GM10266 (cell line): ENCODE data around the gene XRCC3.

Experiments
- DNase-seq: peaks from one replicate; pipeline ENCODE4 v3.0.0; 2012; ENCODE audit errors: extremely low spot score
- TF ChIP-seq, protein P1 (sequence below): IDR thresholded peaks from 2 replicates; pipeline ENCODE4 v1.5.1; 2012; ENCODE audit warnings: mild to moderate bottlenecking, low read depth; ENCODE audit not compliant: control insufficient read depth, insufficient read depth; ENCODE audit errors: missing control alignments

XRCC3 gene

DNA sequence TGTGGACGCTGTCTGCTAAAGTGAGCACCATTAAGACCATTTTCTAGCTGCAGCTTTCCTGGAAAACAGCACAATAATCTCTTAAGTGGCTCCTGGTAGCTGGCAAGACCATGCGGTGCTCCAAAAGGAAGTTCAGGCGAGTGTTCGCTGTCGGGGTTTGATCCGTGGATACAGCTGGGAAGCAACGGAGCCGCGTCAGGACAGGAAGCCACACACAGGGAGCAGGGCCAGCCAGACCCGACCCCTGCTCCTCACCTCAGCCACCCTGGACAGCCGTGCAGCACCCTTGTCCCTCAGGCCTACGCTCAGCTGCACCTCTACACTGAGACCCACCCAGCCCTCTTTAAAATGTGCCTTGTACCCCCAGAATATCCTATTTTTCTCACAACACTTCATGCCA lies 19.8 kb upstream of the XRCC3 start:
- DNase-seq, result no peak
- TF ChIP-seq, protein P1, sequence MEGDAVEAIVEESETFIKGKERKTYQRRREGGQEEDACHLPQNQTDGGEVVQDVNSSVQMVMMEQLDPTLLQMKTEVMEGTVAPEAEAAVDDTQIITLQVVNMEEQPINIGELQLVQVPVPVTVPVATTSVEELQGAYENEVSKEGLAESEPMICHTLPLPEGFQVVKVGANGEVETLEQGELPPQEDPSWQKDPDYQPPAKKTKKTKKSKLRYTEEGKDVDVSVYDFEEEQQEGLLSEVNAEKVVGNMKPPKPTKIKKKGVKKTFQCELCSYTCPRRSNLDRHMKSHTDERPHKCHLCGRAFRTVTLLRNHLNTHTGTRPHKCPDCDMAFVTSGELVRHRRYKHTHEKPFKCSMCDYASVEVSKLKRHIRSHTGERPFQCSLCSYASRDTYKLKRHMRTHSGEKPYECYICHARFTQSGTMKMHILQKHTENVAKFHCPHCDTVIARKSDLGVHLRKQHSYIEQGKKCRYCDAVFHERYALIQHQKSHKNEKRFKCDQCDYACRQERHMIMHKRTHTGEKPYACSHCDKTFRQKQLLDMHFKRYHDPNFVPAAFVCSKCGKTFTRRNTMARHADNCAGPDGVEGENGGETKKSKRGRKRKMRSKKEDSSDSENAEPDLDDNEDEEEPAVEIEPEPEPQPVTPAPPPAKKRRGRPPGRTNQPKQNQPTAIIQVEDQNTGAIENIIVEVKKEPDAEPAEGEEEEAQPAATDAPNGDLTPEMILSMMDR, result no peak

DNA sequence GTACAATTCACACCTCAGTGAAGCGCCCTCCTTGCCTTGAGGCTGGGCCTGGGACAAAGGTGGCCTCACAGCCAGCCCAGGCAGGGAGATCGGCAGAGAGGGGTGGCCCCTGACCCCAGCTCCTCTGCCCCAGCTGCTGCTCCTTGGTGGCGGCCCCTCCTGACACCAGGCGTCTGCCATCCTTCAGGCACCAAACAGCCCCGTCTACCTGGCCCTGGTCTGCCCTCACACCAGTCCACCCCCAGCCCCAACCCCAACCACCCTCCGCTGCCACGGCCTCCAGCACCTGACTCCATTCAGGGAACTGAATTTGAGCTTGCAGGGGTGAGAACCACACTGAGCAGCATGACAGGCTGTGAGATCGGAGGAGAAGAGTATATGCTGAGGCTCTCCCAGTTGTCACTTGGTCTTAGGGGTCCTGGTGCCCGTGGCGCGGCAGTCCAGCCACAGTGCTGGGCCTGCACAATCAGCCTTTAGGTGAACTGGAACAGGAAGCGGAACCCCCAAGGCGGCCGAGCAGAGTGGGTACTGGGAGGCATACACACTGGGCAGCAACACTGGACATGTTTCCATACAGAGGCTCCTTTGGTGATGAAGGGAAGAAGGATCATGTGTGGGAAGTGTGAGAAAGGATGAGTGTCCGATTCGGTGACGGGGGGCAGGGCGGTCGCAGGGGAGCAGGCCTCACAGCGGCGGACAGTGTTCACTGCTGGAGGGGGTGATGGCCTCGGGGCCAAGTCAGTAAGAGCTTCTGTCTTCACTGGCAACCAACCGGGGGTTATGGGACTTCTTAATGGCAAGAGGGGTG lies 19.0 kb upstream of the XRCC3 start:
- no peak for DNase-seq
- TF ChIP-seq, protein P1, result no peak

DNA sequence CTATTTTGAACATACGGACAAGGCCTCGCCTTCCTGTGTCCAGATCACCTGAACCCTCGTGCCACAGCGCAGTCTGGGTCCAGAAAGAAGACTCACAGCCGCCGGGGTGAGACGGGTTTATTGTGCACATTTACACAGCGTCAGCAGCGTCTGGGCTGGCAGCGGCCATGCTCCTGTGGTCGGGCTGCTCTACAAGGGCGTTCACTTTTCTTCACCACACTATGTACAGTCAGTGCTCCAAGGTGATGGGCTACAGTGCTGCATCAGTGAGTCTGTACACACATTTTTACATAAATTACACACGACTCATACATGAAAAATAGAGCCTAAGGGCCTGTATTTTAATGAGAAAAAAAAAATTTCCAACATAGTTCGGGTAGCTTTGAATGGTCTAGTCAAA lies 18.4 kb upstream of the XRCC3 start:
- TF ChIP-seq, protein P1, result no peak
- no peak for DNase-seq

DNA sequence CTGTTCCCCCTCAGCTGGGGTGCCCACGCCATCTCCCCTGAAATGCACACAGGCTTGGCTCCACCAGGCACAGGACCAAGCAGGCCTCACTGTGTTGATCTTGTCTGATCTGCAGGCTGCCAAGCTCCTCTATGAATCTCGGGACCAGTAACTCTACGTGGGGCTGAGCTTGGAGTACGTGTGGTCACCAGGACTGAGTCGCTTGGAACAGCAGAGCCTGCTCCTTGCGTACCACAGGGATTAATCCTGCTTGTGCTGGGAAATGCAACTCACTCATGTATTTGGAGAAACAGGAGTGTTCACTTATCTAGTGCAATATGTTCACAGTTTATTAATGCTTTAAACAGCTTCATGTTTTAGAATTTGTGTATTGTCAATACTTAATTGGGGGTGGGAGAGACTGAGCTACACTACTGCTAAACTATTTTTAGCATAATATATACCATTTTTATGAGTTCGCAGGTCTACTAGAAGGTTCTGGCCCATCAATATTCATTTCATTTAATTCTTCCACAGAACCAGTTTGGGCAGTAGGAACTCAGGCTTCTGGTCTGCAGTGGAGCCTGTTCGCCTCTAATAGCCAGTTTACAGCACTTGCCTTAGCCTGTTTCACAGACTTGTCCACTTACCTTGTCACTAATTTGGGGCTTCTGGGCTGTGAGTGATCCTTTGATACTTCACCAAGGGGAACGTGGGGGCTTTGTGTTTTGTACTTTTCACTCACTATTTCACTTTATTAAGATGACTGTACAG lies 17.8 kb upstream of the XRCC3 start:
- TF ChIP-seq, protein P1, result no peak

DNA sequence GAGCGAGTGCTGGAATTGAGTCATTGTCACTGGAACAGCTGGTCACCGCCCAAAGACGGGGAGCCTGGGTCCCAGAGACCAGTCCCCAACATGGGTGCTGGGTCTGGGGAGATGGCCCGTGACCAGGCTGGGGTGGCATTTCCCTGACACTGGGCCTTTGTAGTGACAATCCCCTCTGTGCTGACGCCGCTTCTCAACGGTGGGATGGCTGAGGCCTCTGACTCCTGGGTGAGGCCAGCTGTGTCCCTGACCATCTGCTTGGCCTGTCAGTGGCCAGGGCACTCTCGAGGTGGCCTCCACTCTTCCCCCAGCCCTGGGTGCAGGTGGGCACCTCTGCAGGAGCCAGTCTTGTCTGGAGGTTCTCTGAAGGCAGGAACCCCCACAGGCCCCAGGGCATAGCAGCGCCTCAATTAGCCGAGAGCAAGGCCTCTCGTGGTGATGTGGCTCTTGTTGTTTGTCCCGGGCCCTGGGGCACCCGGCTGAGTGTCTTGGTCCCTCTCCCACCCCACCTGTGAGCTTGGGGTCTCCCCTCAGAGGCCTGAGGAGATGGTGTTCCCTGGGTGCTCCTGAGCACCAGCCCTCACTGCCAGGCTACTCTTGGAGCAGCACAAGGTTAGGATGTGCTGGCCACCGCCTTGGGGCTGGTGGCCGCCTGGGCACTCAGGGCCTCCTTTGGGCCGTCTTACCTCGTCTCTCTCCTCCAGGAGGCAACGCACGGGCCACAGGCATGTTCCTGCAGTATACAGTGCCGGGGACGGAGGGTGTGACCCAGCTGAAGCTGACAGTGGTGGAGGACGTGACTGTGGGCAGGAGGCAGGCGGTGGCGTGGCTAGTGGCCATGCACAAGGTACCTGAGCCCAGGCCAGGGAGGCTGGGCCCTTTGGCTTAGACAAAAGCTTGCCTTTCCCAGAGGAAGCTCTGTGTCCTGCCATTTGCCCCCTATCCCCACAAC lies 16.9 kb upstream of the XRCC3 start:
- TF ChIP-seq, protein P1, result no peak
- peak; percentile 18 for DNase-seq

More for the DNA sequence above, 17.8 kb upstream of the XRCC3 start:
- DNase-seq, result no peak

DNA sequence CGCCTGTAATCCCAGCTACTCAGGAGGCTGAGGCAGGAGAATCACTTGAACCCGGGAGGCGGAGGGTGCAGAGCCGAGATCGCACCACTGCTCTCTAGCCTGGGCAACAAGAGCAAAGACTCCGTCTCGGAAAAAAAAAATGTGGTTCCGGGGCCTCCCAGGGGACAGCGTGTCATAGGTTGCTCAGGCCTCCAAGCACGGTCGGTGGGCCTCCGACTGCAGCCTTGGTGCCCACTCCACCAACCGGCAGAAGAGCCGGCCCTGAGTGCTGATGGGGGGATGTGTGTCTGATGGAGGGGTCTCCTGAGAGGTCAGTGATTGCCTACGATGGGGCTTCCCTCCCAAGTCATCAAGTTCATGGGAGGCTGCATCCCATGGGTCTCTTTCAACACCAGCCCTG lies 16.2 kb upstream of the XRCC3 start:
- TF ChIP-seq, protein P1, result no peak

More for the DNA sequence above, 16.2 kb upstream of the XRCC3 start:
- DNase-seq, result no peak
